H9 (cell line): ENCODE results near the gene TBCB. TPM values are rescaled to one million over a fixed set of nuclear protein-coding genes. Genes with fewer than 3 reads are reported as not detected.
A peak's percentile ranks its signal among the peaks of the same experiment; 100 is the strongest.

Experiments used
- DNase-seq: peaks from one replicate; pipeline ENCODE4 v3.0.0-alpha.2; 2017
- H2AFZ ChIP-seq: one replicate; pipeline ENCODE4 v1.6.1; 2013; ENCODE audit warnings: mild to moderate bottlenecking, low read length, control low read depth, moderate library complexity
- H2AK5ac ChIP-seq: 2 replicates; pipeline ENCODE4 v1.6.1; 2013; ENCODE audit warnings: low read length, control low read depth, mixed read lengths; ENCODE audit not compliant: insufficient read length
- H2BK120ac ChIP-seq: one replicate; pipeline ENCODE4 v1.6.1; 2013; ENCODE audit warnings: low read depth, mild to moderate bottlenecking, low read length, control low read depth, inconsistent platforms; ENCODE audit not compliant: poor library complexity, severe bottlenecking
- H2BK12ac ChIP-seq: 2 replicates; pipeline ENCODE4 v1.6.1; 2013; ENCODE audit warnings: low read length, control low read depth, mixed read lengths, low read depth; ENCODE audit not compliant: insufficient read length
- H2BK15ac ChIP-seq: 2 replicates; pipeline ENCODE4 v1.6.1; 2013; ENCODE audit warnings: low read depth, low read length, control low read depth
- H2BK20ac ChIP-seq: one replicate; pipeline ENCODE4 v1.6.1; 2013; ENCODE audit warnings: low read depth, mild to moderate bottlenecking, low read length, control low read depth, inconsistent platforms; ENCODE audit not compliant: poor library complexity, severe bottlenecking
- H2BK5ac ChIP-seq: 2 replicates; pipeline ENCODE4 v1.6.1; 2013; ENCODE audit warnings: low read length, control low read depth, mixed read lengths; ENCODE audit not compliant: insufficient read length
- H3K14ac ChIP-seq: 2 replicates; pipeline ENCODE4 v1.6.1; 2013; ENCODE audit warnings: low read length, control low read depth; ENCODE audit not compliant: insufficient read depth
- H3K18ac ChIP-seq: 2 replicates; pipeline ENCODE4 v1.6.1; 2013; ENCODE audit warnings: low read depth, mild to moderate bottlenecking, mixed read lengths, low read length, control low read depth; ENCODE audit not compliant: insufficient read length
- H3K23ac ChIP-seq: 2 replicates; pipeline ENCODE4 v1.6.1; 2013; ENCODE audit warnings: low read length, control low read depth, mixed read lengths, low read depth; ENCODE audit not compliant: insufficient read length
- H3K23me2 ChIP-seq: 2 replicates; pipeline ENCODE4 v1.6.1; 2013; ENCODE audit warnings: low read depth, mild to moderate bottlenecking, mixed read lengths, low read length, control low read depth; ENCODE audit not compliant: insufficient read length, poor library complexity, severe bottlenecking
- H3K27ac ChIP-seq: 2 replicates; pipeline ENCODE4 v1.5.1; 2013; ENCODE audit warnings: low read length, control low read depth, mixed read lengths, low read depth; ENCODE audit not compliant: insufficient read length
- H3K27me3 ChIP-seq: 2 replicates; pipeline ENCODE4 v1.6.1; 2013; ENCODE audit warnings: low read length, control low read depth, inconsistent platforms; ENCODE audit not compliant: insufficient read depth
- H3K4ac ChIP-seq: 2 replicates; pipeline ENCODE4 v1.6.1; 2013; ENCODE audit warnings: low read depth, mild to moderate bottlenecking, control low read depth, inconsistent platforms, low read length, moderate library complexity
- H3K4me1 ChIP-seq: 2 replicates; pipeline ENCODE4 v1.6.1; 2013; ENCODE audit warnings: low read length, control low read depth, inconsistent platforms; ENCODE audit not compliant: insufficient read depth
- H3K4me2 ChIP-seq: 2 replicates; pipeline ENCODE4 v1.6.1; 2013; ENCODE audit warnings: low read length, control low read depth, mixed read lengths; ENCODE audit not compliant: insufficient read length, insufficient read depth
- H3K56ac ChIP-seq: 2 replicates; pipeline ENCODE4 v1.6.1; 2013; ENCODE audit warnings: low read depth, mild to moderate bottlenecking, mixed read lengths, low read length, control low read depth; ENCODE audit not compliant: insufficient read length
- H3K79me1 ChIP-seq: 2 replicates; pipeline ENCODE4 v1.6.1; 2013; ENCODE audit warnings: low read depth, mild to moderate bottlenecking, moderate library complexity, low read length, control low read depth, inconsistent platforms; ENCODE audit not compliant: insufficient read depth, poor library complexity, severe bottlenecking
- H3K79me2 ChIP-seq: 2 replicates; pipeline ENCODE4 v1.6.1; 2013; ENCODE audit warnings: low read length, control low read depth, inconsistent platforms; ENCODE audit not compliant: insufficient read depth
- H3K9ac ChIP-seq: 2 replicates; pipeline ENCODE4 v1.6.1; 2013; ENCODE audit warnings: low read length, control low read depth, mixed read lengths; ENCODE audit not compliant: insufficient read length; ENCODE audit errors: extremely low read depth
- H3K9me3 ChIP-seq: one replicate; pipeline ENCODE4 v1.6.1; 2013; ENCODE audit warnings: low read depth, low read length, inconsistent platforms; ENCODE audit not compliant: control insufficient read depth
- H3T11ph ChIP-seq: one replicate; pipeline ENCODE4 v1.6.1; 2013; ENCODE audit warnings: mild to moderate bottlenecking, low read length, control low read depth, inconsistent platforms
- H4K20me1 ChIP-seq: one replicate; pipeline ENCODE4 v1.6.1; 2013; ENCODE audit not compliant: control insufficient read depth, insufficient read length, insufficient read depth
- H4K5ac ChIP-seq: 2 replicates; pipeline ENCODE4 v1.6.1; 2013; ENCODE audit warnings: low read depth, mild to moderate bottlenecking, mixed read lengths, low read length, control low read depth; ENCODE audit not compliant: insufficient read length
- H4K8ac ChIP-seq: replicated peaks from 2 replicates; pipeline ENCODE4 v1.6.1; 2013; ENCODE audit warnings: low read length, control low read depth, mixed read lengths, low read depth; ENCODE audit not compliant: insufficient read length
- H4K91ac ChIP-seq: 2 replicates; pipeline ENCODE4 v1.6.1; 2013; ENCODE audit warnings: low read depth, mild to moderate bottlenecking, moderate library complexity, mixed read lengths, low read length, control low read depth; ENCODE audit not compliant: insufficient read length
- H3K27ac Mint-ChIP-seq, 3 experiments: 2 replicates in 2 of 3; 3 replicates in 1 of 3; pipeline ENCODE4 v1.8.0; 2020 to 2021; ENCODE audit warnings: mixed read lengths in 3 of 3, mild to moderate bottlenecking in 1 of 3, moderate library complexity in 1 of 3
- H3K27me3 Mint-ChIP-seq: 2 replicates; pipeline ENCODE4 v1.8.0; 2021; ENCODE audit warnings: low read depth, mild to moderate bottlenecking, moderate library complexity, mixed read lengths
- H3K36me3 Mint-ChIP-seq, 3 experiments: 2 replicates in 2 of 3; 3 replicates in 1 of 3; pipeline ENCODE4 v1.8.0; 2020 to 2021; ENCODE audit warnings: low read depth in 3 of 3, mixed read lengths in 3 of 3; ENCODE audit not compliant: insufficient read depth in 1 of 3
- H3K4me1 Mint-ChIP-seq, 2 experiments: 2 replicates each; pipeline ENCODE4 v1.8.0; 2020; ENCODE audit warnings: mixed read lengths in 2 of 2
- H3K4me3 Mint-ChIP-seq, 2 experiments: 2 replicates in 1 of 2; 3 replicates in 1 of 2; pipeline ENCODE4 v1.8.0; 2020 to 2021; ENCODE audit warnings: mild to moderate bottlenecking in 2 of 2, mixed read lengths in 2 of 2, moderate library complexity in 1 of 2
- H3K9me3 Mint-ChIP-seq, 2 experiments: 2 replicates in 1 of 2; 3 replicates in 1 of 2; pipeline ENCODE4 v1.8.0; 2020; ENCODE audit warnings: mild to moderate bottlenecking in 2 of 2, mixed read lengths in 2 of 2, moderate library complexity in 1 of 2
- WGBS: extraction: QIAGEN DNeasy Blood & Tissue Kit; methylation state at CpG from one replicate; pipeline ENCODE4 v1.1.7; 2013; ENCODE audit warnings: missing lambda C conversion rate, low lambda C conversion rate, mixed read lengths; ENCODE audit not compliant: insufficient read length; ENCODE audit errors: extremely low coverage; 5-methylcytosine and 5-hydroxymethylcytosine counted together
- total RNA-seq: library from RNA; stranded (reverse); gene quantifications from 2 replicates; pipeline ENCODE4 v1.2.1, GENCODE V29; 2021
- TF ChIP-seq, protein P1 (sequence below): fragments of 200-600 bp; sonication (generic); conservative IDR thresholded peaks from 3 replicates; pipeline ENCODE4 v1.8.0; 2021; ENCODE audit warnings: antibody characterized with exemption, mild to moderate bottlenecking

TBCB gene
- total RNA-seq, 1 experiment from 2014 or later = 216 TPM

DNA sequence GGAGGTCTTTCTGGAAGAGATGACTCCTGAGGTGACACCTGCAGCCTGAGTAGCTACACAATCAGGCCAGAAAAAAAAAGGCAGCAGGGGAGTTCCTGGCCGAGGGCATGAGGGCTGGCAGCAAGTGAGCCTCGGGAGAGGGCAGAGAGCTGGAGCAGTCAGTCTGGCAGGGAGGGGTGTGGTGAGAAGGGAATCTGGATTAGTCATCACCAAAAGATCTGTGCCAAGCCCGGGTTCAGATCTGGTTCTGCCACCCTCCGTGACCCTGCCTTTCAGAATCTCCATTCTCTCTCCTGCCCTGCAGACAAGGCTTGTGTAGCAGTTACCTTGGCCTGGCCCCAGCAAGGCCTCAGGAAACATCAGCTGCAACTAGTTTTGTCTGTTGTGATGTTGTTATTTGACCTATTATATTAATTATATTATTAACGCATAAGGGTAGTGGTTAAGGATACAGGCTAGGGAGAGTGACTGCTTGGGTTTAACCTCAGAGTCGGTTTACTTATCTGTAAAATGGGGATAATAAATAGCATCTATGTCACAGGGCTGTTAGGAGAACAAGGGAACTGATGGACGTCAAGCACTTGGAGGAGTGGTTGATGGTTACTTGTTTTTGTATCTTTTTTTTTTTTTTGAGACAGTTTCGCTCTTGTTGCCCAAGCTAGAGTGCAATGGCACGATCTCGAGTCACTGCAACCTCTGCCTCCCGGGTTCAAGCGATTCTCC lies 21.9 kb downstream of the TBCB start:
- Histone ChIP-seq H2AK5ac (no peak overlapping the region), H3K4me1 (no peaks in the 10 kb centered on the region), H3K79me2 (no peaks in the 10 kb centered on the region), H4K5ac (no peak overlapping the region), H3K18ac (no peak overlapping the region), H4K91ac (no peak overlapping the region), H2BK120ac (no peak overlapping the region), H4K20me1 (no peaks in the 10 kb centered on the region), H3K4ac (no peak overlapping the region), H3T11ph (no peak overlapping the region), H2BK5ac (no peak overlapping the region), H4K8ac (no peak overlapping the region), H2AFZ (no peak overlapping the region), H2BK15ac (no peak overlapping the region), H3K79me1 (no peaks in the 10 kb centered on the region), H2BK20ac (no peak overlapping the region), H3K23ac (no peak overlapping the region), H3K14ac (no peak overlapping the region), H3K27me3 (no peaks in the 10 kb centered on the region), H3K4me2 (no peak overlapping the region), H3K27ac (no peak overlapping the region), H3K9me3 (no peaks in the 10 kb centered on the region), H2BK12ac (no peak overlapping the region), H3K9ac (no peak overlapping the region), H3K23me2 (peaks cover 4% of the 10 kb centered on the region), H3K56ac (no peak overlapping the region)
- peaks cover 2% of the 10 kb centered on the region; the same call in 1 of the 2 replicates for H3K27me3 Mint-ChIP-seq
- DNase-seq = no peak
- no peaks in the 10 kb centered on the region; a peak in 2 of 5 replicates for H3K9me3 Mint-ChIP-seq
- peak overlapping the region; percentile 25 to 90 (median 67); a peak in 5 of 7 replicates for H3K27ac Mint-ChIP-seq
- peak overlapping the region in 1 of 2 experiments; percentile 60; a peak in 1 of 5 replicates for H3K4me3 Mint-ChIP-seq
- peaks cover 15 to 19% of the 10 kb centered on the region in 2 experiments for H3K4me1 Mint-ChIP-seq
- WGBS = no CpG with 5 or more reads among the region's 12 CpGs
- H3K36me3 Mint-ChIP-seq = peaks cover 4 to 12% (median 9%) of the 10 kb centered on the region in 3 experiments; a peak in 6 of 7 replicates
- TF ChIP-seq, protein P1, sequence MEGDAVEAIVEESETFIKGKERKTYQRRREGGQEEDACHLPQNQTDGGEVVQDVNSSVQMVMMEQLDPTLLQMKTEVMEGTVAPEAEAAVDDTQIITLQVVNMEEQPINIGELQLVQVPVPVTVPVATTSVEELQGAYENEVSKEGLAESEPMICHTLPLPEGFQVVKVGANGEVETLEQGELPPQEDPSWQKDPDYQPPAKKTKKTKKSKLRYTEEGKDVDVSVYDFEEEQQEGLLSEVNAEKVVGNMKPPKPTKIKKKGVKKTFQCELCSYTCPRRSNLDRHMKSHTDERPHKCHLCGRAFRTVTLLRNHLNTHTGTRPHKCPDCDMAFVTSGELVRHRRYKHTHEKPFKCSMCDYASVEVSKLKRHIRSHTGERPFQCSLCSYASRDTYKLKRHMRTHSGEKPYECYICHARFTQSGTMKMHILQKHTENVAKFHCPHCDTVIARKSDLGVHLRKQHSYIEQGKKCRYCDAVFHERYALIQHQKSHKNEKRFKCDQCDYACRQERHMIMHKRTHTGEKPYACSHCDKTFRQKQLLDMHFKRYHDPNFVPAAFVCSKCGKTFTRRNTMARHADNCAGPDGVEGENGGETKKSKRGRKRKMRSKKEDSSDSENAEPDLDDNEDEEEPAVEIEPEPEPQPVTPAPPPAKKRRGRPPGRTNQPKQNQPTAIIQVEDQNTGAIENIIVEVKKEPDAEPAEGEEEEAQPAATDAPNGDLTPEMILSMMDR = no peak
